GM06990 (cell line): Measurements from ENCODE around the gene CCDC97.

Experiments
- DNase-seq: peaks from one replicate; pipeline ENCODE4 v3.0.0-alpha.2; 2011; ENCODE audit not compliant: insufficient read length; ENCODE audit errors: extremely low read depth
- H3K27me3 ChIP-seq: replicated peaks from 2 replicates; pipeline ENCODE4 v1.6.0; 2011; ENCODE audit warnings: low read length; ENCODE audit not compliant: control insufficient read depth, insufficient read depth
- H3K36me3 ChIP-seq: 2 replicates; pipeline ENCODE4 v1.5.1; 2011; ENCODE audit warnings: low read length; ENCODE audit not compliant: control insufficient read depth, insufficient read depth
- H3K4me3 ChIP-seq: replicated peaks from 2 replicates; pipeline ENCODE4 v1.5.1; 2011; ENCODE audit warnings: low read depth, mild to moderate bottlenecking, control low read depth, low read length
- TF ChIP-seq, protein P1 (sequence below): IDR thresholded peaks from 2 replicates; pipeline ENCODE4 v1.5.1; 2011; ENCODE audit warnings: low read length, control low read depth, mild to moderate bottlenecking, inconsistent platforms; ENCODE audit not compliant: insufficient read depth, poor library complexity, severe bottlenecking

CCDC97 gene

DNA sequence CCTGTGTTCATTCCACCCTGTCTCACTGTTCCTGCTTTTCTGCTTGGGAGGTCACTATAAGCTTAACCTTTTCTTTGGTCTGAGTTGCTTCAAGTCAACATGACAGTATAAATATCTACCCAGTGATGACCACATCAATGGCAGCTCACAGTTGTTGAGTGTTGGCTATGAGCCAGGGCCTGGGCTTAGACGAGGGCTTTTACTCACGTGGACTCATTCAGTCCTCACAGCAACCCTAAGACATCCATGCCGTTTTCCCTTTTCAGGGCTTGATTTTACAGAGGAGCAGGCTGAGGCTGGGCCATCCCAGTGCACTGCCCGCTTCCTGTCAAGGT, 10.2 kb upstream of the CCDC97 start:
- H3K4me3 ChIP-seq = no peak overlapping the region
- no peaks in the 10 kb centered on the region for H3K27me3 ChIP-seq
- TF ChIP-seq, protein P1, sequence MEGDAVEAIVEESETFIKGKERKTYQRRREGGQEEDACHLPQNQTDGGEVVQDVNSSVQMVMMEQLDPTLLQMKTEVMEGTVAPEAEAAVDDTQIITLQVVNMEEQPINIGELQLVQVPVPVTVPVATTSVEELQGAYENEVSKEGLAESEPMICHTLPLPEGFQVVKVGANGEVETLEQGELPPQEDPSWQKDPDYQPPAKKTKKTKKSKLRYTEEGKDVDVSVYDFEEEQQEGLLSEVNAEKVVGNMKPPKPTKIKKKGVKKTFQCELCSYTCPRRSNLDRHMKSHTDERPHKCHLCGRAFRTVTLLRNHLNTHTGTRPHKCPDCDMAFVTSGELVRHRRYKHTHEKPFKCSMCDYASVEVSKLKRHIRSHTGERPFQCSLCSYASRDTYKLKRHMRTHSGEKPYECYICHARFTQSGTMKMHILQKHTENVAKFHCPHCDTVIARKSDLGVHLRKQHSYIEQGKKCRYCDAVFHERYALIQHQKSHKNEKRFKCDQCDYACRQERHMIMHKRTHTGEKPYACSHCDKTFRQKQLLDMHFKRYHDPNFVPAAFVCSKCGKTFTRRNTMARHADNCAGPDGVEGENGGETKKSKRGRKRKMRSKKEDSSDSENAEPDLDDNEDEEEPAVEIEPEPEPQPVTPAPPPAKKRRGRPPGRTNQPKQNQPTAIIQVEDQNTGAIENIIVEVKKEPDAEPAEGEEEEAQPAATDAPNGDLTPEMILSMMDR = no peak
- peaks cover 36% of the 10 kb centered on the region for H3K36me3 ChIP-seq
- no peak for DNase-seq

DNA sequence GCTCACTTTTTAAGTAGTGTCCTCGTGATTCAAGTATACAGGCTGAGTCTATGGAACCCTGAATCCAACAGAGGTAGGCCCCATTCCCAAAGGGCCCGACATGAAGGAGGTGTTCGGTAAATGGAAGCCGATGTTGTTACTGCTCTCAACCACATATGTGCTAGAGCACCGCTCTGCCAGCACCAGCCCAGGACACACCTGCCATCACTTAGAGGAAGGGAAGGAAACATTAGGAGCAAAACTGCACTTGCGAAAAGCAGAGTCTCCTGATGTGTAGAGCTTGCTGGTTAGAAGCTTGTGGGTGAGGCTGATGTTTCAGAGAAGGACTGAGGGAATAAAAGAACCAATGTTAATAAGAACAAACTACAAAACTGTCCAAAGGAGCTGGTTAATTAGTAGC, 9.4 kb upstream of the CCDC97 start:
- no peak for DNase-seq
- H3K36me3 ChIP-seq = peaks cover 34% of the 10 kb centered on the region
- no peak overlapping the region for H3K4me3 ChIP-seq
- TF ChIP-seq, protein P1 = no peak
- no peaks in the 10 kb centered on the region for H3K27me3 ChIP-seq

DNA sequence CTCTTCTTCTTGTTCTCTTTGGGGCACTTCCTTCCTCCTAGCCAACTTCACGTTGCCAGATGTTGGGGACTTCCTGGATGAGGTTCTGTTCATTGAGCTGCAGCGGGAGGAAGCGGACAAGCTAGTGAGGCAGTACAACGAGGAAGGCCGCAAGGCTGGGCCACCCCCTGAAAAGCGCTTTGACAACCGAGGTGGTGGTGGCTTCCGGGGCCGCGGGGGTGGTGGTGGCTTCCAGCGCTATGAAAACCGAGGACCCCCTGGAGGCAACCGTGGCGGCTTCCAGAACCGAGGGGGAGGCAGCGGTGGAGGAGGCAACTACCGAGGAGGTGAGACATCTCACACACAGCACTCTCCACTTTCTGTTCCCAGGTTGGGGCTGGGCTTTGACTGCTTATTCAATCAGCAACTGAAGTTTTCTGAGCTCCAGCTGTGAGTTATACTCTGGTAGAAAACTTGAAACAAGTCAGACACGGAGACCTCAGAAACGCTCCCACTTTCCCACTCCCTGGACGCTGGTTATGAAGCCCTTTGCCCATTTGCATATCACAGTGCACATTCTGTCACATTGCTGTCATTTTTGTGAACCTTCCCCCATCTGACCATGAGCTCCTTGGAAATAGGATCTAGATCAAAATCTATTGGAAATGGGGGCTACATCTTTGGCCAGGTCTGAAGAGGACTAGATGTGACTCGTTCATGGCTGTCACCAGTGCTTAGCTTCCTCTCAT, 7.2 kb upstream of the CCDC97 start:
- Histone ChIP-seq H3K36me3 (peaks cover 36% of the 10 kb centered on the region), H3K27me3 (no peaks in the 10 kb centered on the region), H3K4me3 (peak overlapping the region; percentile 10; the same call in 1 of the 2 replicates)
- TF ChIP-seq, protein P1 = no peak
- DNase-seq = peak; percentile 77

DNA sequence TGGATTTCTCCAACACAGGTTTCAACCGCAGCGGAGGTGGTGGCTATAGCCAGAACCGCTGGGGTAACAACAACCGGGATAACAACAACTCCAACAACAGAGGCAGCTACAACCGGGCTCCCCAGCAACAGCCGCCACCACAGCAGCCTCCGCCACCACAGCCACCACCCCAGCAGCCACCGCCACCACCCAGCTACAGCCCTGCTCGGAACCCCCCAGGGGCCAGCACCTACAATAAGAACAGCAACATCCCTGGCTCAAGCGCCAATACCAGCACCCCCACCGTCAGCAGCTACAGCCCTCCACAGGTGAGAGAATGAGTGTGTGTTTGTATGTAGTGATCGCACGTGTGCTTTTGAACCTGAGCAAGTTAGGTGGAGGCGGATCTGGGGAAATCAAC, 6.0 kb upstream of the CCDC97 start:
- TF ChIP-seq, protein P1 = no peak
- Histone ChIP-seq H3K36me3 (peaks cover 34% of the 10 kb centered on the region), H3K27me3 (no peaks in the 10 kb centered on the region), H3K4me3 (no peak overlapping the region)
- DNase-seq = no peak

DNA sequence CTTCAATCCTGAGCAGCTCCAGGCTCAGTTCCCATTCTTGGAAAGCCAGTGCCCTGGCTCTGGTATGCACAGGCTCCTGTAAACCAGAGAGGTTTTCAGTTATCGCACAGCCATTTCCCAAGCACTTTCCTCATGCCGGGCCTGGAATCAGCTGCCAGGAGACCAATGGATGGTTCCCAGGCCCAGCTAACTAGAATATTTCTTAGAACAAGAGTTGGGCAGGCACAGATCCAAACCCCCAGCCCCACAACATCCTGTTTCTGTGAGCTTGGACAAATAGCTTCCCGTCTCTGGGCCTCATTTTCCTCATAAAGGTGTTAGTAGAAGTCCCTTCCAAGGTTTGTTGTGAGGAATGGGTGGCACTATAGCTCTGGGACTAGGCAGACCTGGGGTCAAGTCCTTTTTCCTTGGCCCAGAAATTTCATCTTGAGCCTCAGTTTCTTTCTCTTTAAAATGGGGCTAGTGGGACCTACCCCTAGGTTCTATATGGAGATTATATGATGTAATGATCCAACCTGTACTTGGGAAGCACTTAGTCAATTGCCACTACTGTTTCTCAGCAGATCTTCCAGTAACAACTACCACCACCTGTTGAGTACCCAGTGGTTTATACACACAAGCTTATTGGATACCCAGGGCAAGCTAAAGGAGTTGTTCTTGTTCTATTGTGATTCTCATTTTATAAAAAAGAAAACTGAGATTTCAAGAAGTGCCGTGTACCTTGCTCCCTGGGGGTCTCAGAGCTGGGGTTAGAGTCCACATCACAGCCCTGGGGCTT, 5.1 kb upstream of the CCDC97 start:
- no peak for DNase-seq
- Histone ChIP-seq H3K4me3 (no peak overlapping the region), H3K36me3 (peaks cover 26% of the 10 kb centered on the region), H3K27me3 (no peaks in the 10 kb centered on the region)
- TF ChIP-seq, protein P1 = no peak
